Measurements from ENCODE around the gene KRT12.

Gene KRT12

GRCh38 chr17:40873255-40873654 lies 6.2 kb upstream of the KRT12 start (continued):
- TF ChIP-seq BACH2 (CRISPR knock-in tag; IDR thresholded peaks at IDR 0.05; ENCODE audit: borderline replicate concordance) (no peak), SNAI2 (CRISPR knock-in tag; IDR thresholded peaks at IDR 0.05) (no peak), ZFP30 (CRISPR knock-in tag; IDR thresholded peaks at IDR 0.05) (no peak), CSRNP3 (CRISPR knock-in tag; IDR thresholded peaks at IDR 0.05) (no peak), ZC3H10 (CRISPR knock-in tag; IDR thresholded peaks at IDR 0.05) (no peak)

GRCh38 chr17:40872416-40872815 lies 5.4 kb upstream of the KRT12 start:
- TF ChIP-seq SNAI2 (CRISPR knock-in tag; IDR thresholded peaks at IDR 0.05) (no peak), GLIS3 (CRISPR knock-in tag; IDR thresholded peaks at IDR 0.05) (no peak), TCF4 (CRISPR knock-in tag; IDR thresholded peaks at IDR 0.05; ENCODE audit: borderline replicate concordance) (no peak), PATZ1 (CRISPR knock-in tag; IDR thresholded peaks at IDR 0.05; ENCODE audit: borderline replicate concordance) (no peak), CSRNP3 (CRISPR knock-in tag; IDR thresholded peaks at IDR 0.05) (no peak), ISL1 (CRISPR knock-in tag; IDR thresholded peaks at IDR 0.05) (no peak), CSDC2 (CRISPR knock-in tag; IDR thresholded peaks at IDR 0.05) (no peak), ZNF8 (CRISPR knock-in tag; IDR thresholded peaks at IDR 0.05) (no peak), ARNTL (CRISPR knock-in tag; IDR thresholded peaks at IDR 0.05; ENCODE audit: borderline replicate concordance, low read depth) (no peak), ESRRG (CRISPR knock-in tag; IDR thresholded peaks at IDR 0.05) (no peak)
- no peak for ATAC-seq

- TF ChIP-seq CSRNP3 (CRISPR knock-in tag; IDR thresholded peaks at IDR 0.05) (no peak), ESRRG (CRISPR knock-in tag; IDR thresholded peaks at IDR 0.05) (no peak), ZNF565 (CRISPR knock-in tag; conservative IDR thresholded peaks at IDR 0.05; ENCODE audit: low read depth) (no peak), CREB5 (CRISPR knock-in tag; IDR thresholded peaks at IDR 0.05; ENCODE audit: low read depth) (no peak), ZC3H10 (CRISPR knock-in tag; IDR thresholded peaks at IDR 0.05) (no peak), RARB (CRISPR knock-in tag; IDR thresholded peaks at IDR 0.05) (no peak), TCF4 (CRISPR knock-in tag; IDR thresholded peaks at IDR 0.05; ENCODE audit: borderline replicate concordance) (no peak), ARNTL (CRISPR knock-in tag; IDR thresholded peaks at IDR 0.05; ENCODE audit: borderline replicate concordance, low read depth) (no peak), ISL1 (CRISPR knock-in tag; IDR thresholded peaks at IDR 0.05) (no peak), TOX (CRISPR knock-in tag; IDR thresholded peaks at IDR 0.05; ENCODE audit: borderline replicate concordance) (no peak), ZFP30 (CRISPR knock-in tag; IDR thresholded peaks at IDR 0.05) (no peak), PPARA (CRISPR knock-in tag; IDR thresholded peaks at IDR 0.05; ENCODE audit: borderline replicate concordance) (no peak), TSHZ2 (CRISPR knock-in tag; IDR thresholded peaks at IDR 0.05) (no peak), ZNF8 (CRISPR knock-in tag; IDR thresholded peaks at IDR 0.05) (no peak), POU6F1 (CRISPR knock-in tag; IDR thresholded peaks at IDR 0.05; ENCODE audit: borderline replicate concordance, low read depth) (no peak), GLIS3 (CRISPR knock-in tag; IDR thresholded peaks at IDR 0.05) (no peak)
- ATAC-seq = no peak
Observed at GRCh38 chr17:40871316-40871715, 4.3 kb upstream of the KRT12 start.

All from SK-N-SH treated with all-trans-retinoic acid at 6 μM for 48 hours (cell line).